ENCODE data around the gene PLA1A.
"Not testable (repeated sequence)": the region's sequence is repeated elsewhere in the genome, so short reads cannot be mapped to it uniquely, and the experiment has no call there.

The PLA1A gene

DNA sequence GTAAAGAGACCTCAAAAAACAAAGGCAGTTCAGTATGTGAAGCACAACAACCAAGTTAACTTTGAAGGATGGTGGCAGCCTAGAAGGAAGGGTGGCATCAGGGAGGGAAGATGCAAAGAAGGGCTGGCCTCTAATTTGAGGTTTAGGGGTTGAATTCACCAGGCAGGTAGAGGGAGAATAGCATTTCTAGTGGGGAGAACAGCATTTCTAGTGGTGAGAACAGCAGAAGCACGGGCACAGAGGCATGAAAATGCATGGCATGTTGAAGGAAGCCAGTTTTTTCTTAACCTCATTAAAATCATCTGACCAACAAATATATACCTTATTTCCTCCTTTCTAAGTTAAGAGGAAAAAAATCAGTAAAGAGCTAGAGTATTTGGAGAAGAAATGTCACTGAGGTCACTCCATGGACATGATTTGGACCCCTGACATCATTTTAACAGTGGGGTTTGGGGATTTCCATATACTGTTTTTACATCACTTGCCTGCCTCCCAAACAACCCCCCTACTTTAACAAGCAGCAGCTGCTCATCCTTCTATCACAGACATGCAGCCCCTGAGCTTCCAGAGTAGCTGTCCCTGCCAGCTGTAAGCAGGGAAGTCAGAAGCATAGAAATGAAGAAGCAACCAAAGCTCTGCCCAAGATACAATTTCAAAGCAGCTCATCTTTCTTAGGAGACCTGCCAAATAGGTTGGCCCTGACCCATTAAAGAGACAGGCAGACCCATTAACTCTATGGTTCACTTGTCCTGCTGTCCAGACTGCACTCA, 65.1 kb downstream of the PLA1A start:
- no peak for DNase-seq
- TF ChIP-seq GATA1 (IDR thresholded peaks at IDR 0.05; ENCODE audit: low read depth, low read length) (no peak), POLR2A (IDR thresholded peaks at IDR 0.05; ENCODE audit: low read length) (no peak)

DNA sequence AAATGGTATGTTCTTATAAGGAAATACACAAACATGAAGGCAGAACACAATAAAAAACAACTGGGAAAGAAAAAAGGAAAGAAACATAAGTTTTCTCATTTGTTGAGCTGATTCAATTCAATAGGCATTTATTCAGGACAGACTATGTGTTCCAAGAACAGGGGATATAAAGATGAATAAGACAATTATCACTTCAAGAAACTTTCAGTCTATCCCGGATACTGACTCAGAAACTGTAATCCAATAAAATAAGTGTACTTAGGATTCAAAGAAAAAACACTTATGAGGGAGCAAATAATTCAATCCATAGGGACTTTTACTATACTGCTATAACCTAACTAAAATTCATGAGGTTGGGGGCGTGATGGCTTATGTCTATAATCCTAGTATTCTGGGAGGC, 66.2 kb downstream of the PLA1A start:
- DNase-seq = no peak
- TF ChIP-seq GATA1 (IDR thresholded peaks at IDR 0.05; ENCODE audit: low read depth, low read length) (no peak), POLR2A (IDR thresholded peaks at IDR 0.05; ENCODE audit: low read length) (no peak)

DNA sequence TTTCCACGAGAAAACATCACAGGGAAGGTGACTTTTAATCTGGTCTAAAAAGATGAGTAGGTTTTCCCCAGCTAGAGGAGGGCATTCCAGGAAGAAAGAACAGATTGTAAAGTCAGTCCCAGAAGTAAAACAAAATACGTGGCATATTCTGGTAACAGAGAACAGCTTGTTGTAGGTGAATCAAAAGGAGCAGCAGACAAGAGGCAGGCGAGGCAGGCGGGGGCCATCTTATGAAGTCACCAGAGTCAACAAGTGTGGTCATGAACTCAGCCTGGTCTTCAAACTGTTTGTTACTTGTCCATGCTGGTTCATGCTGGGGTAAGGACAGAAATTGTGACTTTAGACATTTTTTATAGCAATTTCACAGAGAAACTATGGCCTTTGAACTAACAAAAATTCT, 66.7 kb downstream of the PLA1A start:
- no peak for TF ChIP-seq POLR2A (IDR thresholded peaks at IDR 0.05; ENCODE audit: low read length)
- TF ChIP-seq GATA1 (IDR thresholded peaks at IDR 0.05; ENCODE audit: low read depth, low read length) = no peak
- DNase-seq = no peak

DNA sequence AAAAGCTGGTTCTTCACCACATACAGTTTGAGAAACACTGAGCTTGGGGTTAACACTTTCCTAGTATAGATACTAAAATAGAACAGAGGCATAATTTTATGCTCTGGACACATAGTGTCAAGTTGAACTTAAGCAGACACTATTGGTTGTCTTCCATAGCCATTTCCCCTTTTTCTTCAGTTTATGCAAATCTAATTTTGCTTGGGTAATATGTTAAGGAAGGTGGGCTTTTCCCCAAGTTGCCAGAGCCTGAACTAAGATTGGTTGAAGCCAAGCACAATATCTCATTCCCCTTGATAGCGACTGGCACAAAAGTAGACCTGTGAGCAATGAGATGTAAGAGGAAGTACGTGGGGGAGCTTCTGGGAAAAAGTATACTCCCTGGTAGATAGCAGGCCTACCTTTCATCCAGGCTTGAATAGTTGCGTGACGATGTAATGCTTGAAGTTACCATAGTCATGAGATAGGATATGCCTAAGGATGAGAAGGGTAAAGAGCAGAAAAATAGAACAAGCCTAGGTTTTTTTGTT, 67.2 kb downstream of the PLA1A start:
- no peak for DNase-seq
- TF ChIP-seq POLR2A (IDR thresholded peaks at IDR 0.05; ENCODE audit: low read length) (peak; percentile 6), GATA1 (IDR thresholded peaks at IDR 0.05; ENCODE audit: low read depth, low read length) (no peak)

DNA sequence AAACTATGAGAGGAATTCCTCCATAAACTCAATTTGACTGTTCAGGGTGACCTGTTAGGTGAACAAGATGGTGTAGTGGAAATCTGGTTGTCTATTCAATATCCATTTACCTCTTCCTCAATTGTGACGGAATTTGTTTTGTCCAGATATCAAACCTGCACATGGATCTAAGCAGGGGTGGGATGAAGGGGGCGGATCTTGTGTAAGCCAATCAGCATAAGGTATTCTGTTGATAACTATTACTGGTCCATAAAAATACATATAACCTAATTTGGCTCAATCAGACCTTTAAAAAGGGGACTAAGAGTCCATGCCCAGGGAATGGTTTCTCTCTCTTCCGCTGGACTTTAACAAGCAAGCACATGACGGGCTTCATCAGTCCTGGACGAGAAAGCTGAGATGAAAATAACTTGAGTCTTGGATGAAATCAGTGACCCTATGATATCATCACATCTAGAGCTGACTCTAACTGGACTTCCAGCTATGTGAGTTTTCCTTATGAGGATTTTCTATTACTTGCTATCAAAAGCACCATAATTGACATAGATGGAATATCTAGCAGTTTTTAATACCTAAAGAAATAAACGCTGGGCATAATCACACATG, 68.4 kb downstream of the PLA1A start:
- no peak for DNase-seq
- TF ChIP-seq GATA1 (IDR thresholded peaks at IDR 0.05; ENCODE audit: low read depth, low read length) (no peak), POLR2A (IDR thresholded peaks at IDR 0.05; ENCODE audit: low read length) (no peak)

DNA sequence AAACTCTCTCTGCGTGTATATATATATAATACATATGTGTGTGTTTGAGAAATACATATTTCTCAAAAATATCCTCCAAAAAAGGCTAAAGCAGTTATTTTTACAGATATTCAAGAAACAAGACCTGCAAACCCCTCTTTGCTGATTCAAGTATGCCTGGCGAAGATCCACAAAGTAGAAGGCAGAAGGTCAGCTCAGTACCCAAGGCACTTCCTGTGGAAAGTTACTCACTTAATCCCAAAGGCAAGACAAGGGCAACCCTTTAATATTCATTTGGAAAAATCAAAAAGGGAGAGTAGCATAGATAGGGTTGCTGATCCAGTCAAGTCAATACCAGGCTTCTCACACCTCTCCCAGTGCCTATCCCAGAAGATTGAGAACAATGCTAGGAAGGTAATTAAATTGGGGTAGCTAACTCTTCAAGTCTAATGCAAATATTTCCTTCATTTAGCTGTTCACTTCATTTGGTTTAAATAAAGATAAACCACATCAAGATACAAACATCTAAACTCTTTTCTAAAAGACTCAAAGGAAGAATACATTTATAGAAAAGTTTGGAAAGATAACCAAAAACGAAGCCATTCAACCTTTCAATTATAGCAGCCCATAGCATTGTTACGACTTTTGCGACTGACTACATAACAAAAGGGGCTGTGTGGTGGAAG, 72.4 kb downstream of the PLA1A start:
- no peak for TF ChIP-seq GATA1 (IDR thresholded peaks at IDR 0.05; ENCODE audit: low read depth, low read length)
- no peak for TF ChIP-seq POLR2A (IDR thresholded peaks at IDR 0.05; ENCODE audit: low read length)
- no peak for DNase-seq

DNA sequence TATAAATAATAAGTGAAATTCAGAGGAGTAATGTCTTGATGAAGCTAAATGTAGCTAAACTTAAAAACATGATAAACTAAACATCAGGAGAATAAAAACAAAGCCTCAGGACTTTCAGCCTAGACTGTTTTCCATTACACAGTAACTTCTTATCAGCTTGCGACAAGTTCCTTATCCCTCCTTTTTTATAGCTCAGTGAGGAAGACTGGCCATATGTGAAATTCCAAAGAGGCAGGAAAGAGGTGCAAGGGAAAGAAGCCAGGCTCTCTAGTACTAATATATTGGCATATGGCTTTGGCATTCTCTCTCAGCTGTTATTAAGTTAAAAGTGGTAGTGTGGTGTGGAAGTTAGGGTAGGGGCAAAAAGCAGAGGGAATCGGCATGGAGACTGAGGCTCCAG, 75.1 kb downstream of the PLA1A start:
- no peak for DNase-seq
- TF ChIP-seq GATA1 (IDR thresholded peaks at IDR 0.05; ENCODE audit: low read depth, low read length) (no peak), POLR2A (IDR thresholded peaks at IDR 0.05; ENCODE audit: low read length) (no peak)

DNA sequence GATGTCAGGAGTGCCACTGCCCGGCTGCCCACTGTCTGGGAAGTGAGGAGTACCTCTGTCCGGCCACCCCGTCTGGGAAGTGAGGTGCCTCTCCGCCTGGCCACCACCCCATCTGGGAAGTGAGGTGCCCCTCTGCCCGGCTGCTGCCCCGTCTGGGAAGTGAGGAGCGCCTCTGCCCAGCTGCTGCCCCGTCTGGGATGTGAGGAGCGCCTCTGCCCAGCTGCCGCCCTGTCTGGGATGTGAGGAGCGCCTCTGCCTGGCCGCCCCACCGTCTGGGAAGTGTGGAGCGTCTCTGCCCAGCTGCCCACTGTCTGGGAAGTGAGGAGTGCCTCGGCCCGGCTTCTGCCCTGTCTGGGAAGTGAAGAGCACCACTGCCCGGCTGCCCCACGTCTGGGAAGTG, 76.2 kb downstream of the PLA1A start:
- DNase-seq = no peak
- no peak for TF ChIP-seq POLR2A (IDR thresholded peaks at IDR 0.05; ENCODE audit: low read length)
- no peak for TF ChIP-seq GATA1 (IDR thresholded peaks at IDR 0.05; ENCODE audit: low read depth, low read length)

DNA sequence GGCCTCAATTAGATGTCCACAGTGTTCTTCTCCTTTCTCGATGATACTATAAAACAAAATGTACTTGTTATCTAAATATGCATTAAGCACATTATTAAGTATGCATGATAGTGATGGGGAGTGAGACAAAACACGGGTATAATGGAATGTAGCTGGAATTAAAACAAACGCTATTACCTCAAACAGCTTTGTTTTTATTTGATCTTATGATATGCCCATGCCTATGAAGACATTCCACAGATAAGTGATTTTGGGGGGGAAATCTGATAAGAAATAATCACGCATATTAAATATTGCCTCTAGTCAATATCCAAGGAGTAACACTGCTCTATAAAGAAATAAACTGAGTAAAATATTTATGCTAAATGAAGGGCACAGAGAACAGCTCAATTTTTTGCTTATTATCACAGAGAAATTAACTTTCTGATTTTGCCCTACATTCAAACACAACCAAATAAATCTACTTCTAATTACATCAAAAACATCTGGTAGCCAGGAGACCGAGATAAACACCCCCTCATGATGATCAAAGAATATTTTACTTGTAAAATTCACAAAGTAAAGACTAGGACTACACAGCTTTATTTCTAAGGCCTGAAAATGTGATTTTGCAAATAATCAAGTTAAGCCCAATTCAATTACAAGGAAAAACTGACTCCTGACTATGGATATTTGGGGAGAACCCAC, 77.6 kb downstream of the PLA1A start:
- no peak for TF ChIP-seq GATA1 (IDR thresholded peaks at IDR 0.05; ENCODE audit: low read depth, low read length)
- TF ChIP-seq POLR2A (IDR thresholded peaks at IDR 0.05; ENCODE audit: low read length) = no peak
- DNase-seq = peak; percentile 18 to 27

DNA sequence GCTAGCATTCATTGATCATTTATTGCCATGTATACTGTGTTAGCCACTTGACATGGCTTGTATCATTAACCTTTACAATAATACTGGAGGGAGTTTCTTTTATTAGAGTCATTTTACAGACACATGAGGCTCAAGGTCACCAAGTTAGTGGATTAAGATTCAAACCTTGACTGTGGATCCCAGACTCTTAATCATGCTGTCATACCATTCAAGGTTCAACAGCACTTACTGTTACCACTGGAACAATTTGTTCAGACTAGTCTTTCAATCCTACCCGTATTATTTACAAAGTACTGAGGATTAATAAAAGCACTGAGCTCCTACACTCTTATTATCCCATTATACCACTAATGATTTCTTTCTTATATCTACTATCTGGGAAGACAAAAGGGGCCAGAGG, 78.3 kb downstream of the PLA1A start:
- peak in 1 of 2 experiments; percentile 41 for DNase-seq
- TF ChIP-seq POLR2A (IDR thresholded peaks at IDR 0.05; ENCODE audit: low read length) (no peak), GATA1 (IDR thresholded peaks at IDR 0.05; ENCODE audit: low read depth, low read length) (no peak)

DNA sequence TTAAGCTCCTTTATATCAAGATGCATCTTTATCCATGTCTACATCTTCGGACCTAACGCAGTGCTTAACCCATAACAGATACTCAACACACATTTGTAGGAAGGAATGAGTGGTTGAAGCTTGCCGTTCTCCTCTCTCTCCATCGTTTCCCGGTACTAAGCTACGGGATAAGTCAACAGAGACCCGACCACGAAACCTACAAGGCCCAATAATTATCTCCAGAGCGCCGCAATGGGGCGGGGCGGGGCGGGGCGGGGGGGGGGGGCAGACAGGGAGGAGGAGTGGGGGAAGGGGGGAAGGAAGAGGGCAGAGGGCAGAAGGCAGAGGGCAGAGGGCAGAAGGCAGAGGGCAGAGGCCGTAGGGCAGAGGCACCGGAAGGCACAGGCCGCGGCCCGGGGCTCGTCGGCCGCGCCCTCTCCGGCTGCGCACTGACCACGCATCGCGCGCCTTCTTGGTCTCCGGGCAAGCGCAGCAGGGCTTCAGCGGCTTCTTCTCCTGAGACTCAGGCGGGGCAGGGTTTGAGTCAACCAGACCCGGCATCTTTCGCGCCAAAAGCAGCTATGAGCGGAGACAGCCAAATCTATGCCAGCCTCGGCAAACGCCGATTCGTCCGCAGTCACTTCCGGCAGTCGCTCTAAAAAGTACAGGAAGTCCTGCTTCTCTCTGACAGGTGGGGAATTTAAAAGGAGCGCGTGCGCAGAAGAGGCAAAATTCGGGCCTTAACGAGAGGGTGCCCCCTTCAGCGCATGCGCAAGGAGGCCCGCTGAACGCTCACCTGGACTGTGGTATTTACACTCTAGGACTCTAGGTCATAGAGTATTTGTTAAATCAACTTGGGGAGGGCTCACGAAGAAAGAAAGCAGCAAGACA, 79.3 kb downstream of the PLA1A start, which contains the start of gene COX17:
Gene COX17 (minus strand): TSS at position 636 of the 870 bp plus-strand sequence. CDS start 96 bp downstream, at position 540.
- TF ChIP-seq GATA1 (IDR thresholded peaks at IDR 0.05; ENCODE audit: low read depth, low read length) (no peak), POLR2A (IDR thresholded peaks at IDR 0.05; ENCODE audit: low read length) (peak; percentile 89)

DNA sequence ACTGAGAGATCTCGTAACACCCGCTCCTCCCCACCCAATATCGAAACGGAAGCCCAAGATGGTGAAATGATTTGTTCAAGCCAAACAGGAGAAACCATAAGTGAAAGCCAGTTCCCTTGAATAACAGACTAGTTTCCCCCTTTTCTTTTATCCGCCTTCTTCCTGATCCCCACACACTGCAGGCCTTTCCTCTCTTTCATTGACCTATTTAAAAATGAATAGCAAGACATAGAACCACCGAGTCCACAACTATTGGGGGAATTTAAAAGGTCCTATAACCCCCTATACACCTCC, 79.9 kb downstream of the PLA1A start:
- DNase-seq = no peak
- TF ChIP-seq POLR2A (IDR thresholded peaks at IDR 0.05; ENCODE audit: low read length) (peak; percentile 28), GATA1 (IDR thresholded peaks at IDR 0.05; ENCODE audit: low read depth, low read length) (no peak)

More for the DNA sequence above, 79.3 kb downstream of the PLA1A start, which contains the start of gene COX17:
- peak; percentile 95 to 97 for DNase-seq

DNA sequence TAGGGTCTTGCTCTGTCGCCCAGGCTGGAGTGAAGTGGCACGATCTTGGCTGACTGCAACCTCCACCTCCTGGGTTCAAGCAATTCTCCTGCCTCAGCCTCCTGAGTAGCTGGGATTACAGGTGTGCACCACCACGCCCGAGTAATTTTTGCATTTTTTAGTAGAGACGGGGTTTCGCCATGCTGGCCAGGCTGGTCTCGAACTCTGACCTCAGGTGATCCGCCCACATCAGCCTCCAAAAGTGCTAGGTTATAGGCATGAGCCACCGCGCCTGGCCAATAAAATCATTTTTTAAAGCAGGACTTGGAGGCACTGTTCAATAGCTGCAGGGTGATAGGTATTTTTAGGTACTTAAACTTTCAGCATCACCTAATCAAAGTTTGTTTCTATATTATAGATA, 80.5 kb downstream of the PLA1A start:
- DNase-seq = not testable (repeated sequence)

Data from erythroblast (primary cell).